HG03342 (cell line): Measurements from ENCODE around the gene STRADA.
A peak's percentile ranks its signal among the peaks of the same experiment; 100 is the strongest.

Experiments used
- ATAC-seq: cut with Tn5 transposase; IDR thresholded peaks from one replicate; pipeline ENCODE4 v1.9.1; 2021; ENCODE audit warnings: mild to moderate bottlenecking, moderate library complexity; ENCODE audit not compliant: unreplicated experiment

The STRADA gene

GRCh38 chr17:63701868-63702720, 39.5 kb downstream of the STRADA start:
- no peak for ATAC-seq

GRCh38 chr17:63701456-63701820, 40.2 kb downstream of the STRADA start:
- no peak for ATAC-seq

- no peak for ATAC-seq
Observed at GRCh38 chr17:63700528-63701455, 40.8 kb downstream of the STRADA start.

GRCh38 chr17:63699638-63700527, 41.7 kb downstream of the STRADA start, which contains the start of gene LIMD2:
LIMD2 (minus strand) TSS chr17:63700125; CDS start chr17:63699298, 827 bp downstream.
- peak; percentile 22 for ATAC-seq

GRCh38 chr17:63698886-63699637, 42.5 kb downstream of the STRADA start:
- peak; percentile 25 for ATAC-seq

GRCh38 chr17:63698381-63698885, 43.2 kb downstream of the STRADA start:
- ATAC-seq: no peak

- ATAC-seq: peak; percentile 18
Observed at GRCh38 chr17:63697341-63698286, 44.0 kb downstream of the STRADA start.

- no peak for ATAC-seq
Observed at GRCh38 chr17:63696381-63696961, 45.1 kb downstream of the STRADA start.

GRCh38 chr17:63695889-63696288, 45.7 kb downstream of the STRADA start:
- ATAC-seq: no peak

- ATAC-seq: no peak
Observed at GRCh38 chr17:63694950-63695773, 46.4 kb downstream of the STRADA start.

- ATAC-seq: no peak
Observed at GRCh38 chr17:63694229-63694949, 47.2 kb downstream of the STRADA start.

GRCh38 chr17:63693411-63694113, 48.0 kb downstream of the STRADA start:
- ATAC-seq: no peak

- no peak for ATAC-seq
Observed at GRCh38 chr17:63692195-63692816, 49.3 kb downstream of the STRADA start.

- ATAC-seq: no peak
Observed at GRCh38 chr17:63689479-63689878, 52.1 kb downstream of the STRADA start.

- no peak for ATAC-seq
Observed at GRCh38 chr17:63688396-63689020, 53.1 kb downstream of the STRADA start.
